ENCODE data around the gene RXRA. TPM values are rescaled to one million over a fixed set of nuclear protein-coding genes. Genes with fewer than 3 reads are reported as not detected.

The RXRA gene
- total and polyA plus RNA-seq, 2 of the 13 experiments (the other 11 are each of a cell fraction or from before 2014, with no cell fraction given), result 18.9 to 29.2 TPM

- TF ChIP-seq ZNF18 (CRISPR knock-in tag; IDR thresholded peaks at IDR 0.05; ENCODE audit: insufficient replicate concordance), result no peak
- TF ChIP-seq ZBED4 (CRISPR knock-in tag; IDR thresholded peaks at IDR 0.05; ENCODE audit: borderline replicate concordance), result peak; percentile 70; the same call in 1 of the 2 replicates
- no peak for TF ChIP-seq FOSL2 (CRISPR knock-in tag; IDR thresholded peaks at IDR 0.05)
- TF ChIP-seq JARID2 (CRISPR knock-in tag; IDR thresholded peaks at IDR 0.05; ENCODE audit: insufficient replicate concordance), result no peak
- TF ChIP-seq REST (IDR thresholded peaks at IDR 0.05; ENCODE audit: borderline replicate concordance in 1 of 2, low read depth in 1 of 2, low read length in 2 of 2), result no peak
- no peak for TF ChIP-seq ARNT2 (CRISPR knock-in tag; IDR thresholded peaks at IDR 0.05; ENCODE audit: low read depth)
- TF ChIP-seq FOSL1 (CRISPR knock-in tag; IDR thresholded peaks at IDR 0.05; ENCODE audit: borderline replicate concordance), result no peak
- TF ChIP-seq ZNF432 (CRISPR knock-in tag; IDR thresholded peaks at IDR 0.05; ENCODE audit: borderline replicate concordance), result no peak
- peak in 1 of 2 experiments; percentile 66; a peak in 1 of 4 replicates for TF ChIP-seq EP300 (IDR thresholded peaks at IDR 0.05; ENCODE audit: low read depth in 2 of 2, low read length in 2 of 2)
- TF ChIP-seq EP300 (CRISPR knock-in tag; IDR thresholded peaks at IDR 0.05; ENCODE audit: borderline replicate concordance), result no peak; the same call in 1 of the 2 replicates
- TF ChIP-seq BRD4 (CRISPR knock-in tag; IDR thresholded peaks at IDR 0.05), result no peak
- TF ChIP-seq ZNF569 (CRISPR knock-in tag; IDR thresholded peaks at IDR 0.05; ENCODE audit: borderline replicate concordance), result no peak
- peak; percentile 75; the same call in 1 of the 2 replicates for TF ChIP-seq PHF8 (CRISPR knock-in tag; IDR thresholded peaks at IDR 0.05)
- TF ChIP-seq ZNF563 (CRISPR knock-in tag; IDR thresholded peaks at IDR 0.05), result no peak; the same call in 1 of the 2 replicates
- peak; percentile 77 for TF ChIP-seq PAXIP1 (CRISPR knock-in tag; conservative IDR thresholded peaks at IDR 0.05)
- 0 out of 2 replicates have a peak, but pooled peaks have one; percentile 2 for TF ChIP-seq WIZ (CRISPR knock-in tag; IDR thresholded peaks at IDR 0.05)
Measured at GRCh38 chr9:134328341-134328840, 2.1 kb downstream of the RXRA start (continued).
